ENCODE data around the gene PRKCB.
"Not testable (repeated sequence)": the region's sequence is repeated elsewhere in the genome, so short reads cannot be mapped to it uniquely, and the experiment has no call there.

Gene PRKCB

DNA sequence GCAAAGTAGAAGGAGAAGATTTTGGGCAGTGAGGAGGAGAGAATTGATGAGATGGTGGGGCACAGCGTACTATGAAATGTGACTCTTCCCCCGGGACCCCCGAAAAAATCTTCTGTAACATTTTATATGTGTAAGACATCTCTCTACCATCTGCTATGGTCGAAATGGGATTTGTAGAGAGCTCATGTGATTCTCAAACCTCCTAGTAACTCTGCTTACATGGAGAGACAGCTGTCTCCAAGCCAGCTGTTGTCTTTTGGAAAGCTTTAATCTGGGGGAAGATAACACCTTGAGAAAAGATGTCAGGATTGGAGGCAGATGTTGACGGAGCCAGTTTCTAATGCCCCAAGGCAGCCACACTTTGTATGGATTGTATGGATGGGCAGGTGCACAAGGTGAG, 94.1 kb downstream of the PRKCB start:
- no peak overlapping the region for H3K4me3 Mint-ChIP-seq
- H3K36me3 Mint-ChIP-seq = peaks cover 13% of the 10 kb centered on the region
- no peaks in the 10 kb centered on the region for H3K27me3 Mint-ChIP-seq
- H3K9me3 Mint-ChIP-seq = peaks cover 3% of the 10 kb centered on the region
- peaks cover 45% of the 10 kb centered on the region for H3K4me1 Mint-ChIP-seq
- H3K27ac Mint-ChIP-seq = no peak overlapping the region

- Mint-ChIP-seq H3K9me3 (peaks cover 3% of the 10 kb centered on the region), H3K36me3 (peaks cover 8% of the 10 kb centered on the region), H3K27me3 (no peaks in the 10 kb centered on the region), H3K4me3 (no peak overlapping the region), H3K27ac (no peak overlapping the region), H3K4me1 (peaks cover 52% of the 10 kb centered on the region)
These were observed 95.0 kb downstream of the PRKCB start for GRCh38 chr16:23930791-23931190.

GRCh38 chr16:23931199-23931598, 95.4 kb downstream of the PRKCB start:
- Mint-ChIP-seq H3K27ac (no peak overlapping the region), H3K9me3 (peaks cover 3% of the 10 kb centered on the region), H3K4me1 (peaks cover 56% of the 10 kb centered on the region), H3K27me3 (no peaks in the 10 kb centered on the region), H3K4me3 (no peak overlapping the region), H3K36me3 (peaks cover 9% of the 10 kb centered on the region)

DNA sequence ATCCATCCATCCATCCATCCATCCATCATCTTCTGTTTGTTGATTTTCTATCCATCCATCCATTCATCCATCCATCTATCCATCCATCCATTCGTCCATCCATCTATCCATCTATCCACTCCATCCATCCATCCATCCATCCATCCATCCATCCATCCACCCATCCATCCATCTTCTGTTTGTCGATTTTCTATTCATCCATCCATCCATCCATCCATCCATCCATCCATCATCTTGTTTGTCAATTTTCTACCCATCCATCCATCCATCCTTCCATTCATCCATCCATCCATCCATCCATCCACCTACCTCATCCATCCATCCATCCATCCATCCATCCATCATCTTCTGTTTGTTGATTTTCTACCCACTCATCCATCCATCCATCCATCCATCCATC, 97.9 kb downstream of the PRKCB start:
- H3K27ac Mint-ChIP-seq, H3K27me3 Mint-ChIP-seq, H3K9me3 Mint-ChIP-seq, H3K36me3 Mint-ChIP-seq, H3K4me3 Mint-ChIP-seq: not testable (repeated sequence)
- H3K4me1 Mint-ChIP-seq = peaks cover 49% of the 10 kb centered on the region

- Mint-ChIP-seq H3K27me3 (no peaks in the 10 kb centered on the region), H3K27ac (peak overlapping the region; percentile 31), H3K4me3 (no peak overlapping the region), H3K9me3 (peaks cover 3% of the 10 kb centered on the region), H3K4me1 (peaks cover 48% of the 10 kb centered on the region), H3K36me3 (peaks cover 8% of the 10 kb centered on the region)
These were observed 98.9 kb downstream of the PRKCB start for GRCh38 chr16:23934610-23935236.

DNA sequence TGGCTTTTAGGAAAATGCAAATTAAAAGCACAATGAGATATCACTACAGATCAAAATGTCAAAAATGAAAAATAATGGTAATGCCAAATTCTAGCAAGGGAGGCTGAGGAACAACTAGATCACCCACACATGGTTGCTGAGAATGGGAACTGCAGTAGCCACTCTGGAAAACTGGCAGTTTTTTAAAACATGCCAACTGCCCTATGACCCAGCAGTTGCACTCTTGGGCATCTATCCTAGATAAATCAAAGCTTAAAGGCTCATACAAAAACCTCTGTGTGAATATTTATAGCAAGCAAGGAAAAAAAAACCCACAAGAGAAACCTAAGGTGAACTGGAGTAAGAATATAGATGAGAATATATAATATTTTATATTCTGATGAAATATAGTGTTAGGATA, 104.3 kb downstream of the PRKCB start:
- Mint-ChIP-seq H3K36me3 (peaks cover 2% of the 10 kb centered on the region), H3K4me3 (no peak overlapping the region), H3K4me1 (peaks cover 60% of the 10 kb centered on the region), H3K9me3 (no peaks in the 10 kb centered on the region), H3K27ac (no peak overlapping the region), H3K27me3 (no peaks in the 10 kb centered on the region)

GRCh38 chr16:23941025-23941424, 105.2 kb downstream of the PRKCB start:
- Mint-ChIP-seq H3K27ac (peak overlapping the region; percentile 85), H3K9me3 (no peaks in the 10 kb centered on the region), H3K4me3 (no peak overlapping the region), H3K36me3 (peaks cover 2% of the 10 kb centered on the region), H3K4me1 (peaks cover 61% of the 10 kb centered on the region), H3K27me3 (no peaks in the 10 kb centered on the region)

GRCh38 chr16:23941963-23942564, 106.3 kb downstream of the PRKCB start:
- H3K27me3 Mint-ChIP-seq = no peaks in the 10 kb centered on the region
- no peaks in the 10 kb centered on the region for H3K36me3 Mint-ChIP-seq
- H3K9me3 Mint-ChIP-seq = no peaks in the 10 kb centered on the region
- no peak overlapping the region for H3K27ac Mint-ChIP-seq
- peaks cover 69% of the 10 kb centered on the region for H3K4me1 Mint-ChIP-seq
- H3K4me3 Mint-ChIP-seq = no peak overlapping the region

DNA sequence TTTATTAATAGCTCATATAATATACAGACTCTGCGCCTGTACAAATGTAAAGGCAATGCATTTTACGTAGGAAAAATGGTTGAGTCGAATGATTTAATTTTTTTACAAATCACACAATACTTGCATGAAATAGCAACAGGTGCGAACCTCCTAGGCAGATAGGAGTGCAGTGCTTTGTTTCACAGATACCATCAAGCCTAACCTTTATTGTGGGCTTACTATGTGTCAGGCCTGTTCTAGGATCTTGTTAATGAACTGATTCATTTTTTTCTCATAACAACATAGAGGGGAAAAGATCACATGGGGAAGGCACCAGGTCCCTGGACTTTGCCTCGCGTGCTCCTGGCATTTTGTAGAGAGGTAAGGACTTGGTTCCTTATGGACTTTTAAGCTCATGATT, 107.8 kb downstream of the PRKCB start:
- Mint-ChIP-seq H3K36me3 (no peaks in the 10 kb centered on the region), H3K4me3 (no peak overlapping the region), H3K4me1 (peaks cover 74% of the 10 kb centered on the region), H3K27ac (peak overlapping the region; percentile 81), H3K27me3 (no peaks in the 10 kb centered on the region), H3K9me3 (no peaks in the 10 kb centered on the region)

- Mint-ChIP-seq H3K27ac (peak overlapping the region; percentile 84), H3K27me3 (no peaks in the 10 kb centered on the region), H3K4me1 (peaks cover 82% of the 10 kb centered on the region), H3K9me3 (no peaks in the 10 kb centered on the region), H3K4me3 (no peak overlapping the region), H3K36me3 (no peaks in the 10 kb centered on the region)
These were observed 108.6 kb downstream of the PRKCB start for GRCh38 chr16:23944381-23944780.

- Mint-ChIP-seq H3K27me3 (no peaks in the 10 kb centered on the region), H3K9me3 (no peaks in the 10 kb centered on the region), H3K4me3 (no peak overlapping the region), H3K27ac (peak overlapping the region; percentile 84), H3K36me3 (no peaks in the 10 kb centered on the region), H3K4me1 (peaks cover 86% of the 10 kb centered on the region)
These were observed 109.5 kb downstream of the PRKCB start for GRCh38 chr16:23945243-23945642.

- H3K27ac Mint-ChIP-seq = peak overlapping the region; percentile 62
- no peaks in the 10 kb centered on the region for H3K27me3 Mint-ChIP-seq
- peaks cover 94% of the 10 kb centered on the region for H3K4me1 Mint-ChIP-seq
- no peaks in the 10 kb centered on the region for H3K36me3 Mint-ChIP-seq
- H3K9me3 Mint-ChIP-seq = no peaks in the 10 kb centered on the region
- no peak overlapping the region for H3K4me3 Mint-ChIP-seq
These were observed 112.1 kb downstream of the PRKCB start for GRCh38 chr16:23947838-23948237.

DNA sequence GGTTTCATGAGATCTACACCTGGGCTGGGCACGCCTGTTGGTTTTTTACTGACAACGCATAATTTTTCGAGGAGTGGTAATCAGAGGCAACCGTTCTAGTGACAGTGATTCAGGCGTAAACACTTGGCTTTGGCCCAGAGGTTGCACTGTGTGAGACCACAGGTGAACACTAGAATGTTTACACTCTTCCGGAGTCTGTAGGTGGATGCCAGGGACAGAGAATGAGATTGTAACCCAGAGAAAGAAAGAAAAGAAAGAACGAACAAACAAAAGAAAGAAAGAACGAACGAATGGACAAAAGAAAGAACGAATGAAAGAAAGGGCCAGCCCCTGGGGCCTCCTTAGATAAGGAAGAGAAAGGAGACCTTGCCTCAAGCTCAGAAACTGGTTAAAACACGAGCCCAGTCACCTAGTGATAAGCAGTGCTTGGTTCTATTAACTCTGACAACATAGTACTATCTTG, 113.2 kb downstream of the PRKCB start:
- Mint-ChIP-seq H3K27me3 (no peaks in the 10 kb centered on the region), H3K36me3 (peaks cover 3% of the 10 kb centered on the region), H3K27ac (peak overlapping the region; percentile 97), H3K9me3 (no peaks in the 10 kb centered on the region), H3K4me3 (peak overlapping the region; percentile 75), H3K4me1 (peaks cover 94% of the 10 kb centered on the region)

GRCh38 chr16:23949630-23950290, 114.0 kb downstream of the PRKCB start:
- H3K36me3 Mint-ChIP-seq = peaks cover 3% of the 10 kb centered on the region
- H3K9me3 Mint-ChIP-seq = no peaks in the 10 kb centered on the region
- peak overlapping the region; percentile 72 for H3K4me3 Mint-ChIP-seq
- H3K4me1 Mint-ChIP-seq = peaks cover 95% of the 10 kb centered on the region
- no peaks in the 10 kb centered on the region for H3K27me3 Mint-ChIP-seq
- H3K27ac Mint-ChIP-seq = peak overlapping the region; percentile 97

- Mint-ChIP-seq H3K4me1 (peaks cover 95% of the 10 kb centered on the region), H3K36me3 (peaks cover 3% of the 10 kb centered on the region), H3K4me3 (peak overlapping the region; percentile 81), H3K27ac (peak overlapping the region; percentile 97), H3K27me3 (no peaks in the 10 kb centered on the region), H3K9me3 (no peaks in the 10 kb centered on the region)
These were observed 114.6 kb downstream of the PRKCB start for GRCh38 chr16:23950291-23950894.

GRCh38 chr16:23950898-23951297, 115.1 kb downstream of the PRKCB start:
- Mint-ChIP-seq H3K9me3 (no peaks in the 10 kb centered on the region), H3K27ac (peak overlapping the region; percentile 97), H3K36me3 (peaks cover 3% of the 10 kb centered on the region), H3K4me1 (peaks cover 95% of the 10 kb centered on the region), H3K4me3 (peak overlapping the region; percentile 81), H3K27me3 (no peaks in the 10 kb centered on the region)
